Endothelial cell (in vitro differentiated cells): ENCODE data around the gene RBM48. TPM values are rescaled to one million over a fixed set of nuclear protein-coding genes. Genes with fewer than 3 reads are reported as not detected.

ENCODE experiments used
- DNase-seq: peaks from one replicate; pipeline ENCODE4 v3.0.0; 2021; ENCODE audit warnings: low spot score
- H3K27ac Mint-ChIP-seq: one replicate; pipeline ENCODE4 v1.8.0; 2021; ENCODE audit warnings: mixed read lengths, inconsistent platforms; ENCODE audit not compliant: unreplicated experiment
- H3K27me3 Mint-ChIP-seq: one replicate; pipeline ENCODE4 v1.8.0; 2021; ENCODE audit warnings: mild to moderate bottlenecking, moderate library complexity, mixed read lengths, inconsistent platforms; ENCODE audit not compliant: unreplicated experiment
- H3K36me3 Mint-ChIP-seq: one replicate; pipeline ENCODE4 v1.8.0; 2021; ENCODE audit warnings: mild to moderate bottlenecking, low read depth, mixed read lengths, inconsistent platforms; ENCODE audit not compliant: unreplicated experiment
- H3K4me1 Mint-ChIP-seq: one replicate; pipeline ENCODE4 v1.8.0; 2021; ENCODE audit warnings: mild to moderate bottlenecking, mixed read lengths, inconsistent platforms; ENCODE audit not compliant: unreplicated experiment
- H3K4me3 Mint-ChIP-seq: one replicate; pipeline ENCODE4 v1.8.0; 2021; ENCODE audit warnings: mild to moderate bottlenecking, mixed read lengths, inconsistent platforms; ENCODE audit not compliant: unreplicated experiment
- H3K9me3 Mint-ChIP-seq: one replicate; pipeline ENCODE4 v1.8.0; 2021; ENCODE audit warnings: mixed read lengths, inconsistent platforms; ENCODE audit not compliant: unreplicated experiment
- CTCF ChIP-seq: fragments of 200-600 bp; sonication (generic); IDR thresholded peaks from one replicate; pipeline ENCODE4 v1.5.0; 2021; ENCODE audit warnings: antibody characterized with exemption; ENCODE audit not compliant: unreplicated experiment
- total RNA-seq: library from RNA; stranded (reverse); fragmentation: NEBNext Ultra II Directional; extraction: Animal tissue kit (Norgen Biotek cat#: 25700); gene quantifications from one replicate; pipeline ENCODE4 v1.2.1, GENCODE V29; 2021; ENCODE audit not compliant: unreplicated experiment

The RBM48 gene
- total RNA-seq, 1 donor from 2014 or later, result 17.3 TPM

GRCh38 chr7:92560602-92561001 lies 32.0 kb downstream of the RBM48 start:
- Mint-ChIP-seq H3K4me3 (no peak overlapping the region), H3K27ac (peak overlapping the region; percentile 89), H3K36me3 (no peaks in the 10 kb centered on the region), H3K9me3 (no peaks in the 10 kb centered on the region), H3K27me3 (peaks cover 2% of the 10 kb centered on the region), H3K4me1 (peaks cover 31% of the 10 kb centered on the region)
- TF ChIP-seq CTCF, result no peak
- no peak for DNase-seq

- peak overlapping the region; percentile 99 for H3K27ac Mint-ChIP-seq
Measured at GRCh38 chr7:92563345-92563744, 34.8 kb downstream of the RBM48 start.

GRCh38 chr7:92567460-92567859 lies 38.9 kb downstream of the RBM48 start:
- Mint-ChIP-seq H3K27ac (peak overlapping the region; percentile 28), H3K4me3 (no peak overlapping the region), H3K36me3 (peaks cover 12% of the 10 kb centered on the region), H3K9me3 (no peaks in the 10 kb centered on the region), H3K27me3 (no peaks in the 10 kb centered on the region), H3K4me1 (peaks cover 24% of the 10 kb centered on the region)
- TF ChIP-seq CTCF, result no peak
- no peak for DNase-seq

More at GRCh38 chr7:92563345-92563744, 34.8 kb downstream of the RBM48 start:
- Mint-ChIP-seq H3K27me3 (peaks cover 2% of the 10 kb centered on the region), H3K4me3 (peak overlapping the region; percentile 35), H3K9me3 (no peaks in the 10 kb centered on the region), H3K4me1 (peaks cover 33% of the 10 kb centered on the region), H3K36me3 (peaks cover 9% of the 10 kb centered on the region)
- DNase-seq, result peak; percentile 13
- no peak for TF ChIP-seq CTCF

GRCh38 chr7:92569137-92569536 lies 40.5 kb downstream of the RBM48 start:
- no peak for TF ChIP-seq CTCF
- Mint-ChIP-seq H3K9me3 (no peaks in the 10 kb centered on the region), H3K4me3 (no peak overlapping the region), H3K4me1 (peaks cover 10% of the 10 kb centered on the region), H3K27ac (no peak overlapping the region), H3K27me3 (no peaks in the 10 kb centered on the region), H3K36me3 (peaks cover 14% of the 10 kb centered on the region)
- no peak for DNase-seq

- no peak overlapping the region for H3K4me3 Mint-ChIP-seq
- H3K4me1 Mint-ChIP-seq, result no peaks in the 10 kb centered on the region
- no peaks in the 10 kb centered on the region for H3K9me3 Mint-ChIP-seq
- no peak for TF ChIP-seq CTCF
- no peak overlapping the region for H3K27ac Mint-ChIP-seq
- no peak for DNase-seq
- H3K36me3 Mint-ChIP-seq, result peaks cover 10% of the 10 kb centered on the region
- no peaks in the 10 kb centered on the region for H3K27me3 Mint-ChIP-seq
Measured at GRCh38 chr7:92576296-92576695, 47.7 kb downstream of the RBM48 start.
